NCI-H187 treated with DMSO at 0.1 percent for 48 hours (cell line): ENCODE data around the gene SOST.
"Not testable (repeated sequence)": the region's sequence is repeated elsewhere in the genome, so short reads cannot be mapped to it uniquely, and the experiment has no call there.

Source experiments
- DNase-seq: peaks from one replicate; lab custom pipeline; 2025; lab: John Stamatoyannopoulos, UW

SOST gene

GRCh38 chr17:43758497-43759174, at the start of gene SOST:
TSS of gene SOST (minus strand) at chr17:43758791. CDS start at chr17:43758741, 50 bp downstream.
- DNase-seq: no peak

- DNase-seq: no peak
Measured at GRCh38 chr17:43808076-43808475, 49.5 kb upstream of the SOST start.

- no peak for DNase-seq
Measured at GRCh38 chr17:43805117-43805516, 46.5 kb upstream of the SOST start.

- DNase-seq: no peak
Measured at GRCh38 chr17:43803758-43804157, 45.2 kb upstream of the SOST start.

- no peak for DNase-seq
Measured at GRCh38 chr17:43801844-43802243, 43.3 kb upstream of the SOST start.

- DNase-seq: no peak
Measured at GRCh38 chr17:43800736-43801135, 42.1 kb upstream of the SOST start.

- no peak for DNase-seq
Measured at GRCh38 chr17:43799047-43799446, 40.5 kb upstream of the SOST start.

GRCh38 chr17:43798024-43798423, 39.4 kb upstream of the SOST start:
- not testable (repeated sequence) for DNase-seq

- DNase-seq: not testable (repeated sequence)
Measured at GRCh38 chr17:43792668-43793067, 34.1 kb upstream of the SOST start.

GRCh38 chr17:43791589-43791988, 33.0 kb upstream of the SOST start:
- peak; percentile 40 for DNase-seq

- DNase-seq: no peak
Measured at GRCh38 chr17:43790311-43790940, 31.8 kb upstream of the SOST start.

- no peak for DNase-seq
Measured at GRCh38 chr17:43789482-43789881, 30.9 kb upstream of the SOST start.

- no peak for DNase-seq
Measured at GRCh38 chr17:43788540-43788939, 29.9 kb upstream of the SOST start.

- no peak for DNase-seq
Measured at GRCh38 chr17:43787728-43788127, 29.1 kb upstream of the SOST start.

GRCh38 chr17:43784628-43785101, 26.1 kb upstream of the SOST start:
- DNase-seq: no peak

GRCh38 chr17:43784068-43784467, 25.5 kb upstream of the SOST start:
- no peak for DNase-seq

- no peak for DNase-seq
Measured at GRCh38 chr17:43782913-43783680, 24.5 kb upstream of the SOST start.

GRCh38 chr17:43780135-43780534, 21.5 kb upstream of the SOST start, which contains the start of gene CFAP97D1:
TSS of gene CFAP97D1 (plus strand) at chr17:43780435. CDS start at chr17:43780463, 28 bp downstream.
- DNase-seq: no peak

- no peak for DNase-seq
Measured at GRCh38 chr17:43779145-43780125, 20.8 kb upstream of the SOST start.

- DNase-seq: no peak
Measured at GRCh38 chr17:43778337-43779144, 19.9 kb upstream of the SOST start, which contains the start of gene DUSP3. TSS of gene DUSP3 (minus strand) at chr17:43778977. CDS start at chr17:43778924, 53 bp downstream.
